Hippocampal formation (tissue), 2 donors: ENCODE measurements around the gene GABRD.
A peak's percentile ranks its signal among the peaks of the same experiment; 100 is the strongest.

Experiments
- DNase-seq, 2 donors: peaks; one replicate each; lab custom pipeline; 2025; lab: John Stamatoyannopoulos, UW

Gene GABRD

GRCh38 chr1:1985375-1986050, 33.6 kb upstream of the GABRD start:
- no peak for DNase-seq

GRCh38 chr1:1986451-1987141, 32.5 kb upstream of the GABRD start:
- DNase-seq: no peak

- DNase-seq: no peak
Observed at GRCh38 chr1:1987142-1987510, 32.0 kb upstream of the GABRD start.

DNA sequence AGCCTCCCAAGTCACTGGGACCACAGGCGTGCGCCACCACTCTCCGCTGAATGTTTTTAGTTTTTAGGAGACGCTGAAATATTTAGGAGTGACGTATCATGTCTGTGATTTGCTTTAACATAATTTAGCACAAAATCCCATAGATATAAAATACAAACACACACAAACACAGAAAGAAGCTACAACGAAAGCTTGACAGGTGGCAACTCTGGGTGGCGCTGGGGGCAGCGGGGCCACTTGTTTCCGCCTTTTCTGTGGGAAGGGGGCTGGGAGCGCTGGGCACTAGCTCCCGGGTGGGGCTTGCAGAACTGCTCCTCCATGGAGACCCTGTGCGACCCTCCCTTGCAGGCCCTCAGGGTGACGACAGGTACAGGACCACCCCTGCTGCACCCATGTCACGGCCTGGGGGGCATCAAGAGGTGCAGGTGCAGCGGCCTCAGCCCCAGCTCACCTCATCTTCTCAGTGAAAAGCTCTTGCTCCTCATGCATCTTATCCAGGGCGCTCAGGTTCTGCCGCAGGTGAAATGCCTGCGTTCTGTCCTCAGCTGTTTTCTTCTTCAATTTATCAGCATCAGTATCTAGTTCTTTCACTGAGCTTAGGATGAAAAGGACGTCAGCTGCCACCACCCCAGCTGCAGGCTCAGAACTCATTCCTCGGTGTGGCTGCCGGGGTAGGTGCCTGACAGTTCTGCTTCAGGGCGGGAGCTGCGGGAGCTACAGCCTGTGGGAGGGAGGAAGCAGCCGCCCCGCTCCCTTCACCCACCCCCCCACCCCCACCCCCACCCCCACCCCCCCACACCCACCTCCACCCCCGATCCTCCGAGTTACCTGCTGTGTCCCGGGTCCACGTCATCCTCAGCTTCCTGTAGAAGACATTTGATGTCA, 30.8 kb upstream of the GABRD start:
- DNase-seq: no peak

GRCh38 chr1:1989102-1989542, 30.0 kb upstream of the GABRD start:
- no peak for DNase-seq

DNA sequence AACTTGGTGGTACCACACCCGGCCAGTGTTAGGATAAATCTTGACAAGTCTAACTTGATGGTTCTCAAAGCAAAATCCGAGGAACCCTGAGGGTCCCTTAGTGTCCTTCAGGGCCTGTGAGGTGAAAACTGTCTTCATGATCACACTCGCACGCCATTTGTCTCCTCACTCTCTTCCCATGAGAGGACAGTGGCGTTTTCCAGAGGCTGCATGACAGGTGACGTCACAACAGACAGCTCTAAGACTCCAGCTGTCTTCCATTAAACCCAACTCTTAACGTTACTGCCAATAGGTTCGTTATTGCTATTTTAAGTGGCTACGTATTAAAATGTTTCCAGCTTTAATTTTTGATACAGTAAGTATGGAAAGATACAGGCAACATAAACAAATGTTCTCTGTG, 29.4 kb upstream of the GABRD start:
- DNase-seq: no peak

DNA sequence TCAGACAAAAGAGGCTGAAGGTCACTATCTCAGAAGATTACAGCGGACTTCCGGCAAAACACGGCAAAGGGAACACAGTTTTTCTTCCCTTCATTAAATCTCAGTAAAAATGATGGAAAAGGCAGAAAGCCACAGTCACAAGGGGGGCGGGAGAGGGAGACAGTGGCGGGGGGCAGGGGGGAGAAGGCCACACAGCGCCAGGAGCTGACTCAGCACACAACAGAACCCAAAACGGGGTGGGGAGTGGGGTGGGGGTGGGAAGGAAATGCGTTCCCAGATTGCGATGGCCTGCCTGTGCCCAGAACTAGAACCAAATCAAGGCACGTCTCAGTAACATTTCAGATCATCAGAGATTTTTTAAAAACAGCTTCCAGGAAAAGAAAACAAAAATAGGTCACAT, 28.9 kb upstream of the GABRD start:
- no peak for DNase-seq

GRCh38 chr1:1994536-1994935, 24.6 kb upstream of the GABRD start:
- DNase-seq: no peak

DNA sequence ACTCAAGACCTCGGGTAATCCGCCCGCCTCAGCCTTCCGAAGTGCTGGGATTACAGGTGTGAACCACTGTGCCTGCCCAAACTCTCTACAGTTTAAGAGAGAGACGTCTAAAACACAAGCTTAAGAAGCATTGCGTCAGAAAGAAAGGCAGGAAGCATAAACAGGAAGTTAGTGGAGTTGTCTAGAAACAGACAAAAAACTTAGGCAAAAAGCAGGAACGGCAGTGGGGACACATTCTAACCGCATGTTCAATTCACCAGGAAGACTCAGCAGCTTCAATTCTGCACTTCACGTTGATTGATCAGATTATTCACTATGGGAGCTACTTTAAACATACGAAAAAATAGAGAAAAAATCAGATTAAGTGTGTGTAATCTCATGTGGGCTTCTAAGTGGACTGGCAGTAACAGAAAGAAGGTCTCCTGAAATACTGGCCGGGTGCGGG, 22.9 kb upstream of the GABRD start:
- peak in 1 of 2 donors; percentile 15 for DNase-seq

DNA sequence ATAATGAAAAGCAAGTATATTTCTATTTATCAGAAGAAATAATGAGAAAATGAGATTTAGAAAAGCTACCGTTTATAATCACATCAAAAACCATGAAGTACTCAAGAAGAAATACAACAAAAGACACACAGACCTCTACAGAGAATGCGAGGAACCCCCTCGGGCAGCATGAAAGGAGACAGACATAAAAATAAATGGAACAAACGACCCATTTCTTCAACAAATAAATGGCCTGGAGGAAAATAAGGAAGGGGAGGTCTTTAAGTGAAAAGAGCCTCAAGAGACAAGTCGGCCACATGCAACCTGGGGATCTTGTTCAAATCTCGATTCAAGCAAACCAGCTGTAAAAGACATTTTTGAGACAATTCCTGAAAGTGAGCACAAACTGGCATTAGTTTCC, 21.6 kb upstream of the GABRD start:
- DNase-seq: no peak

DNA sequence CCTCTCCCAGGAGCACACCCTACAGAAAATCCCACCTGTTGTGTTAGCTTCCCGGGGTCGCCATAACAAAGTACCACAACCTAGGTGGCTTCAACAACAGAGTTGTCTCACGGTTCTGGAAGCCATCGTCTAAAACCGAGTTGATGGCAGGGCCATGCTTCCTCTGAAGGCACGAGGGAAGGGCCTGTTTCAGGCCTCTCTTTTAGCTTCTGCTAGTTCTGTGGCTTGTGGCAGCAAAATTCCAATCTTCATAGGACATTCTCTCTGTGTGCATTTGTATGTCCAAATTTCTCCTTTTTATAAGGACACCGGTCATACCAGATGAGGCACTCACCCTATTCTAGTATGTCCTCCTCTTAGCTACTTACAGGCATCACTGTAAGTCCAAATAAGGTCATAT, 18.7 kb upstream of the GABRD start:
- no peak for DNase-seq

DNA sequence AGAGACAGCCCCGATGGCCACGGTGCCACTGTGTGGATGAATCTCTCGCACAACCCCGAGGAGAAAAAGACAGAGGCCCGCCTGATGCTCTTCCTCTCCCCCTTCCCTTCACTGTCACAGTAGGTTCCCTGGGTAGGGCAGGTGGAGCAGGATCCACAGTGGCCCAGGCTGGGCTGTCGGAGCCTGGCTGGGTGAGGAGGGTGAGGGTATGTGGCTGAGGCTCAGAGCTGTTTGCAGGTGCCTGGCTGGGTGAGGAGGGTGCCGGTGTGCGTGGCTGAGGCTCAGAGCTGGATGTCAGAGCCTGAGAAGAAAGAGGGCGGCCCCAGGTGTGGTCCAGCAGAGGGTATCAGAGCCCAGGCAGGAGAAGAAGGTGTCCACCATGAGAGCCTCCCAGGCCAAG, 18.3 kb upstream of the GABRD start:
- DNase-seq: no peak

GRCh38 chr1:2001773-2002411, 17.3 kb upstream of the GABRD start:
- DNase-seq: no peak

DNA sequence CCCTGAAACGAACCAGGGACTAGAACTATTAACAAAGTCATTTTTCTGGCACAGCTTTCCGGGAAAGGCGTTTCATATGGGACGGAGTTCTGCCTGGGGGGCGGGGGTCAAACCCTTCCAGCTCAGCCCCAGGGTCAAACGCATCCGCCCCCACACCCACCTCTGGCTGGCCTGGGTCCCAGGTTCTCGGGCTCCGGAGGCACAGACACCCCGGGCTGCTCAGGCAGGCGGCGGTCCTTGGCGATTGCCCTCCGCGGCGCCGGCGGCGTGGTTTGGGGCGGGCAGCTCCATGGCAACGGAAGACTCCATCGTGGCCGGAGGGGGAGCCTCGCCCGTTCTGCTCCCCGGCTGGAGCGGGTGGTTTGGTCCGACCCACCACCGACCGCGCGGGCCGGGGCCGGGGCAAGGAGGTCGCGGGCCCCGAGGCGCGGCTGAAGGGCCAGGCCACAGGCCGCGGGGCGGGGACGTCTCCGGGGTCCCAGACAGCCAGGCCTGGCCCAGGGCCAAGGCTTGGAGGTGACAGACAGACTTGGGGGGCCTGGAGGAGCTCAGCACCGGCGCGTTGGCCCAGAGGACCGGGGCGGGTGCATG, 15.5 kb upstream of the GABRD start, which contains the start of gene CFAP74:
CFAP74 (minus strand) TSS at position 246 of the 591 bp plus-strand sequence. CDS start 12,830 bp downstream, outside the sequence.
- peak; percentile 1 to 40 for DNase-seq

DNA sequence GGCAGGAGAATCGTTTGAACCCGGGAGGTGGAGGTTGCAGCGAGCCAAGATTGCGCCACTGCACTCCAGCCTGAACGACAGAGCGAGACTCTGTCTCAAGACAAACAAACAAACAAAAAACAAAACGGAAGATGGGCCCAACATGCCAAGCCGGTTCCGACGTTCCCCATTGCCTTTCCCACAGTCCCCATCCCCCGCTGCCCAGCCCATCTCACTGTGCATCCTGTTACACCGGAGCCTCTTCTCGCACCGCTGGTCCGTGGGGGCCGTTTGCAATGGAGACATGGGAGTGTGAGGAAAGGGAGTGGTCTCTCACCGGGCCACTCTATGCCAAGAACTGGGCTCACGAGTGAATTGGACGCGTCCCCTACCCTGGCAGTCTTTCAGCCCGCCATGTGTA, 14.3 kb upstream of the GABRD start:
- no peak for DNase-seq

DNA sequence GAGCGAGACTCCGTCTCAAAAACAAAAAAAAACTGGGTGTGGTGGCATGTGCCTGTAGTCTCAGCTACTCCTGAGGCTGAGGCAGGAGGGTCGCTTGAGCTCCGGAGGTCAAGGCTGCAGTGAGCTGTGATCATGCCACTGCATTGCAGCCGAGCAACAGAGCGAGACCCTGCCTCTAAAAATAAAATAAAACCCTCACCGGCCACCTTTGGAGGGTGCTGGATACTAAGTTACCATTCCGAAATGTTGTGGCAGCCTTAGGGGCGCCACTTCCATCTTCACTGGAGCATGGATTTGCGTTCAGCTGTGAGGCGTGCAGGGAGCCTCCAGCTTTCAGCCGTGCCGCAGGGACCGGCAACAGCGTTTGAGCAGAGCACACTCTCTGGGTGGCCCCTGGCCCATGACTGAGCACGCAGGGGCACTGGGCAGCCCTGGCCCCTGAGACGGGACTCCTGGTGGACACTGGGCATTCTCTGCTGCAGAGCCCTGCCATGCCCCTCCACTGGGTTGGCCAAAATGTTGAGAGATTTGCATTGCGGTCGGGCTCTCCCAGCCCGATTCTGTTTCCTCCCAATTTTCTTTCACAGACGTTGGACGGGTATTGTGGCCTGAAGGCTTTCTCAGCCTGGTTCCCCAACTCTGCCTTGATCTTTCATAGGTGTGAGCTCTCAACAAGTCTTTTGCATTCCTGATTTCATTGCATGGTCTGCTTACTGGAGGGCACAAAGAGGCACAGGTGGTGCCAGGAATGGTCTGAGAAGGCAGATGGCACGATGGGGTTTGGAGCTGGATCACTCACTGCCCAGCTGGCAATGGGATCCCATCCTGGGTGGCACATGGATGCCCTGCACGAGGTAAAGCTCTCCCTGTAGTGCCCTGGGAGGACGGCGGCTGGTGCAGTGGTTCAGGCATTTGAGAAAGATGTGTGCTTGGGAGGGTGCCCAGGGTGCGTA, 9.8 kb upstream of the GABRD start:
- no peak for DNase-seq

DNA sequence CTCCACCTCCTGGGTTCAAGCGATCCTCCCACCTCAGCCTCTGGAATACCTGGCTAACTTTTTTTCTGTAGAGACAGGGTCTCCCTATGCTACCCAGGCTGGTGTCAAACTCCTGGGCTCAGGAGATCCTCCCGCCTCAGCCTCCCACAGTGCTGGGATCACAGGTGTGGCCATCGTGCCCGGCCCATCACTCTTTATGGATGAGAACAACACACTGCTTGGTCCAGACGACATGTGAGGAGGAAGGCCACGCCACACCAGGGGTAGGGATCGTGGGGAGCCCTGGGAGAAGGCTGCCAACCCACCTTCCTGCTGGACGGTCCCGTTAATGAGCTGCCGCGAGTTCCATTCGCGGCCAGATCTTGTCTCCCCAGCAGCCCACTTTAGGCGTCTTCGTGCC, 5.0 kb upstream of the GABRD start:
- DNase-seq: no peak

GRCh38 chr1:2014741-2015735, 4.1 kb upstream of the GABRD start:
- no peak for DNase-seq

DNA sequence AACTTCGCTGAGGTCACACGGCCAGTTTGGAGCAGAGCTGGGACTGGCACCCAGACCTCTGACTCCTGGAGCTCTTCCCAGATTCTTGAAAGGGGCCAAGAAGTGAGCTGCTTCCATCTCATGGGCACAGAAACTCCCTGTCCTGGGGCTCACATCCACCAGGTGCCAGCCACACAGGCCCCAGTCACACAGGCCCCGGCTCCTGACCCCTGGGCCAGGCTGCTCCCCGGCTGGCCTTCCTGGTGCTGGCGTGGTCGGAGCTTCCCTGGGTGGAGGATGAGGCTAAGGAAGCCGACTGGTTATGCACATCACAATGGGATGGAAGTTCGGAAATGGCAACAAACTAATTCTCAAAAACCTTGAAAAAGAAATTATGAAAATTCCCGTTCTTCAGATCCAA, 3.0 kb upstream of the GABRD start:
- no peak for DNase-seq
